Stomach (tissue), 9 donors: Measurements from ENCODE around the gene MX2. TPM values are rescaled to one million over a fixed set of nuclear protein-coding genes. Genes with fewer than 3 reads are reported as not detected.
"Not testable (repeated sequence)": the region's sequence is repeated elsewhere in the genome, so short reads cannot be mapped to it uniquely, and the experiment has no call there.

ENCODE experiments used
- DNase-seq, 2 donors: peaks; one replicate each; pipeline versions ENCODE4 v3.0.0 to v3.0.0-alpha.2; 2013 to 2019
- H3K27ac ChIP-seq, 5 donors: fragments of 200-600 bp in 4 of 5; sonication (generic) in 4 of 5; one replicate each; pipeline ENCODE4 v1.5.1; 2013 to 2019; ENCODE audit warnings: mild to moderate bottlenecking in 1 of 5, moderate library complexity in 1 of 5
- H3K27me3 ChIP-seq, 3 donors: fragments of 200-600 bp; sonication (generic); one replicate each; pipeline ENCODE4 v1.5.1; 2017 to 2019; ENCODE audit warnings: mixed run types in 1 of 3
- H3K36me3 ChIP-seq, 4 donors: fragments of 200-600 bp; sonication (generic); 1 replicate in 3 of 4; 2 replicates in 1 of 4; pipeline ENCODE4 v1.5.1; 2016 to 2019
- H3K4me1 ChIP-seq, 4 donors: fragments of 200-600 bp; sonication (generic); one replicate each; pipeline ENCODE4 v1.5.1; 2016 to 2019
- H3K4me3 ChIP-seq, 4 donors: fragments of 200-600 bp; sonication (generic) in 3 of 4; one replicate each; pipeline ENCODE4 v1.5.1; 2016 to 2019; ENCODE audit warnings: mild to moderate bottlenecking in 1 of 4
- H3K9me3 ChIP-seq, 4 donors: fragments of 200-600 bp; sonication (generic); one replicate each; pipeline ENCODE4 v1.5.1; 2016 to 2019
- CTCF ChIP-seq, 7 experiments: fragments of 450-650 bp in 4 of 7; fragments of 200-600 bp in 3 of 7; sonication (generic) in 3 of 7; IDR thresholded peaks; one replicate each; pipeline ENCODE4 v1.5.1; 2016 to 2019; ENCODE audit warnings: antibody characterized with exemption in 7 of 7, control low read depth in 2 of 7, mild to moderate bottlenecking in 1 of 7
- EP300 ChIP-seq: sonication (generic); formaldehyde crosslinking; IDR thresholded peaks from one replicate; pipeline ENCODE4 v1.6.1; 2017; ENCODE audit warnings: antibody characterized with exemption
- POLR2A ChIP-seq, 4 donors: fragments of 450-650 bp; IDR thresholded peaks; one replicate each; pipeline ENCODE4 v1.6.1; 2016; ENCODE audit warnings: antibody characterized with exemption in 4 of 4, control low read depth in 2 of 4, mild to moderate bottlenecking in 1 of 4, moderate library complexity in 1 of 4
- POLR2AphosphoS5 ChIP-seq, 3 donors: sonication (generic); formaldehyde crosslinking; IDR thresholded peaks; one replicate each; pipeline ENCODE4 v1.6.1; 2016; ENCODE audit warnings: antibody characterized with exemption in 3 of 3
- WGBS, 5 donors: extraction: QIAGEN DNeasy Blood & Tissue Kit in 3 of 5; methylation state at CpG; one replicate each; pipeline versions ENCODE4 v1.1.5 to v1.1.7; 2013 to 2018; 5-methylcytosine and 5-hydroxymethylcytosine counted together
- intact Hi-C: fragments of 100-400 bp; cut with DNase I; formaldehyde crosslinking; loops from one replicate; pipeline ENCODE4 v1.15.1; 2023; ENCODE audit warnings: low total_unique reads
- polyA plus RNA-seq, 3 donors: library from polyadenylated mRNA; stranded (reverse); fragments of 200-250 nt; gene quantifications; one replicate each; pipeline ENCODE4 v1.2.3, GENCODE V29; 2013
- total RNA-seq, 5 donors: library from RNA; depleted of rRNA; stranded (reverse); fragments of >200 nt; gene quantifications; one replicate each; pipeline versions ENCODE4 v1.1.0 to v1.2.3, GENCODE V29; 2014 to 2016
- donor health status: healthy with polysubstance abuse.
- donor health status: Bipolar disorder and iron deficiency.
- donor health status: healthy.

MX2 gene
- total and polyA plus RNA-seq, 8 donors: 5.0 to 85.8 (median 18.0) TPM

GRCh38 chr21:41422546-41423304 lies 60.9 kb downstream of the MX2 start:
- no peak for TF ChIP-seq POLR2AphosphoS5 (IDR thresholded peaks at IDR 0.05)
- no peak for TF ChIP-seq POLR2A (IDR thresholded peaks at IDR 0.05)
- TF ChIP-seq EP300: no peak
- TF ChIP-seq CTCF (IDR thresholded peaks at IDR 0.05): no peak
- WGBS, 5 donors: 93 to 97% (median 94%) methylated on average over 19 of the region's 19 CpGs
- no peak overlapping the region for H3K4me3 ChIP-seq
- no peaks in the 10 kb centered on the region for H3K27me3 ChIP-seq
- no peak for DNase-seq
- H3K27ac ChIP-seq: no peak overlapping the region
- intact Hi-C loops: no loop called here
- H3K9me3 ChIP-seq: no peaks in the 10 kb centered on the region
- H3K36me3 ChIP-seq: peaks cover 0 to under 1% (median under 1%) of the 10 kb centered on the region in 4 donors
- H3K4me1 ChIP-seq: peaks cover 10 to 47% (median 33%) of the 10 kb centered on the region in 4 donors

- DNase-seq, intact Hi-C loops, H3K36me3 ChIP-seq, H3K27me3 ChIP-seq, H3K4me3 ChIP-seq, H3K27ac ChIP-seq, H3K9me3 ChIP-seq: not testable (repeated sequence)
- WGBS, 5 donors: 68 to 83% (median 79%) methylated on average over 5 of the region's 5 CpGs
- peaks cover 10 to 50% (median 35%) of the 10 kb centered on the region in 4 donors for H3K4me1 ChIP-seq
Measured at GRCh38 chr21:41423305-41423636, 61.4 kb downstream of the MX2 start.

- H3K4me1 ChIP-seq: peaks cover 10 to 35% (median 22%) of the 10 kb centered on the region in 4 donors
- intact Hi-C loops: no loop called here
- TF ChIP-seq CTCF (IDR thresholded peaks at IDR 0.05) (no peak), POLR2AphosphoS5 (IDR thresholded peaks at IDR 0.05) (no peak), POLR2A (IDR thresholded peaks at IDR 0.05) (no peak), EP300 (no peak)
- peak overlapping the region; percentile 64 to 76 (median 68) for H3K4me3 ChIP-seq
- peak overlapping the region; percentile 78 to 87 (median 80) for H3K27ac ChIP-seq
- DNase-seq: no peak
- peaks cover 0 to 29% (median 20%) of the 10 kb centered on the region in 4 donors for H3K36me3 ChIP-seq
- WGBS, 5 donors: 50 to 61% (median 52%) methylated on average over 6 to 7 of the region's 7 CpGs
- no peaks in the 10 kb centered on the region for H3K27me3 ChIP-seq
- no peaks in the 10 kb centered on the region for H3K9me3 ChIP-seq
Measured at GRCh38 chr21:41425588-41425953, 63.7 kb downstream of the MX2 start.

GRCh38 chr21:41425954-41426675 lies 64.3 kb downstream of the MX2 start, which contains the start of gene MX1:
MX1 (plus strand) TSS chr21:41426239; CDS start chr21:41432071, 5,832 bp downstream.
- Histone ChIP-seq H3K27me3 (no peaks in the 10 kb centered on the region), H3K4me3 (peak within 1 kb of the TSS; percentile 64 to 76 (median 68)), H3K4me1 (peaks cover 10 to 29% (median 18%) of the 10 kb centered on the region in 4 donors), H3K36me3 (peaks cover 0 to 34% (median 26%) of the 10 kb centered on the region in 4 donors), H3K27ac (peak within 1 kb of the TSS; percentile 78 to 87 (median 80)), H3K9me3 (no peaks in the 10 kb centered on the region)
- TF ChIP-seq EP300 (no peak), POLR2A (IDR thresholded peaks at IDR 0.05) (peak in 1 of 4 donors; percentile 6), CTCF (IDR thresholded peaks at IDR 0.05) (no peak), POLR2AphosphoS5 (IDR thresholded peaks at IDR 0.05) (peak; percentile 62 to 90 (median 86))
- 0 to 1% (median 1%) methylated on average over 28 to 65 of the region's 65 CpGs for WGBS, 5 donors
- intact Hi-C loops: no loop called here
- DNase-seq: peak; percentile 89 to 93
